ENCODE data around the gene WDFY1.

Gene WDFY1

DNA sequence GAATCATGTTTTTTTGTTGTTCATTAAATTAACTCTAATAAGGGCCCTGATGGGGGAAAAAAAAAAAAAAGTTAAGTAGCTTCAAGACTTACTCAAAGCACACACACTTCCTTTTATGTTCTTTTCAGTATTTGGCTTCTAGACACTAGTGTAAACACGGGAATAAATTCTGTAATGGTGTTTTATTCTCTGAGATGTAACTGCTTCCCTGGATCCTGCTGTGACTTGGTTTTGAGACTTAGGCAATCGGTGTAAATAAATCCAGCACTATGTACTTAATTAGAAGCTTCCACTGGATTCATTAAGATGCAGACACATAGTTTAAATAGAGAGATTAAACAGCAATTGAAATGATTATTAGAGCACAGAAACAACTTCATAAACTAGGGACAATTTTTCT lies 81.6 kb downstream of the WDFY1 start:
- no peaks in the 10 kb centered on the region for H3K79me2 ChIP-seq
- no peak overlapping the region for H3K4me3 ChIP-seq (ENCODE audit: low read depth, low read length)
- no peaks in the 10 kb centered on the region for H3K36me3 ChIP-seq (ENCODE audit: control insufficient read depth, insufficient read depth, low read length)
- no peaks in the 10 kb centered on the region for H3K9me3 ChIP-seq (ENCODE audit: control insufficient read depth, low read length)
- H3K27ac ChIP-seq: no peak overlapping the region
- H2AFZ ChIP-seq: no peak overlapping the region
- H3K4me2 ChIP-seq (ENCODE audit: low read length): no peak overlapping the region
- no peaks in the 10 kb centered on the region for H3K27me3 ChIP-seq (ENCODE audit: control insufficient read depth, insufficient read depth, low read length)
- H3K4me1 ChIP-seq: no peaks in the 10 kb centered on the region
- TF ChIP-seq, protein P1, sequence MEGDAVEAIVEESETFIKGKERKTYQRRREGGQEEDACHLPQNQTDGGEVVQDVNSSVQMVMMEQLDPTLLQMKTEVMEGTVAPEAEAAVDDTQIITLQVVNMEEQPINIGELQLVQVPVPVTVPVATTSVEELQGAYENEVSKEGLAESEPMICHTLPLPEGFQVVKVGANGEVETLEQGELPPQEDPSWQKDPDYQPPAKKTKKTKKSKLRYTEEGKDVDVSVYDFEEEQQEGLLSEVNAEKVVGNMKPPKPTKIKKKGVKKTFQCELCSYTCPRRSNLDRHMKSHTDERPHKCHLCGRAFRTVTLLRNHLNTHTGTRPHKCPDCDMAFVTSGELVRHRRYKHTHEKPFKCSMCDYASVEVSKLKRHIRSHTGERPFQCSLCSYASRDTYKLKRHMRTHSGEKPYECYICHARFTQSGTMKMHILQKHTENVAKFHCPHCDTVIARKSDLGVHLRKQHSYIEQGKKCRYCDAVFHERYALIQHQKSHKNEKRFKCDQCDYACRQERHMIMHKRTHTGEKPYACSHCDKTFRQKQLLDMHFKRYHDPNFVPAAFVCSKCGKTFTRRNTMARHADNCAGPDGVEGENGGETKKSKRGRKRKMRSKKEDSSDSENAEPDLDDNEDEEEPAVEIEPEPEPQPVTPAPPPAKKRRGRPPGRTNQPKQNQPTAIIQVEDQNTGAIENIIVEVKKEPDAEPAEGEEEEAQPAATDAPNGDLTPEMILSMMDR (IDR thresholded peaks at IDR 0.05): no peak
- H3K9ac ChIP-seq: no peak overlapping the region

DNA sequence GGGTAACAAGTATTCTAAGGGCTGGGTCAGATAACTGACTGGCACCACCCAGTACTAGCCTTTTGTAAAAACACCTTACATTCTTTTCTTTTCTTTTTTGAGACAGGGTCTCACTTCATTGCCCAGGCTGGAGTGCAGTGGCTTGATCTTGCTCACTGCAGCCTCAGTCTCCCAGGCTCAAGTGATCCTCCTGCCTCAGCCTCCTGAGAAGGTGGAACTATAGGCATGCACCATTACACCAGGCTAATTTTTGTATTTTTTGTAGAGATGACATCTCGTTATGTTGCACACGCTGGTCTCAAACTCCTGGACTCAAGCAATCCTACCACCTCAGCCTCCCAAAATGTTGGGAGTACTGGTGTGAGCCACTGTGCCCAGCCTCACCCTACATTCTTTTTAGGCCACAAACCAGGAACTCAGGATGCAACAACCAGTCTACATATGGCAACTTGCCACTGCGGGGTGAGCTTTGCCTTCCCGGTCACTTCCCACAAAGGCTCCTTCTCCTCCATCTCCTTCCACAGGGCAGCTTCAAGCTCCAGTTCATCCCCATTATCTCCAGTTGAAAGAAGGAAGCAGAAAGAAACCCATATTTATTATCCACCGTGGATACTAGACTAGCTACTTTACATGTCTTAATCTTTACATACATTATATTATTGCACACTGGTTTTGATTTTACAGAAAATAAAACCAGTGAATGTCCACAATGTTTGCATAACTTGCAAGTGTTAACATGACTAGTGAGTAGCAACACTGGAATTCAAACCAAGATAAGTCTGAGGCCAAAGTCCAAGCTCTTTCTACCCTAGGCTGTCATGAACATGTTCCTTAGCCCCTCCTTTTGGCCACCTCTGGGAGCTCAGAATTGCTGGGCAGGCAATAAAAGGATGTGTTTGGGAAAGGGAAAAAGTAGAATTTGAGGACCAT lies 84.1 kb downstream of the WDFY1 start:
- Histone ChIP-seq H3K4me3 (ENCODE audit: low read depth, low read length) (no peak overlapping the region), H2AFZ (no peak overlapping the region), H3K9ac (no peak overlapping the region), H3K36me3 (ENCODE audit: control insufficient read depth, insufficient read depth, low read length) (no peaks in the 10 kb centered on the region), H3K27ac (no peak overlapping the region), H3K27me3 (ENCODE audit: control insufficient read depth, insufficient read depth, low read length) (no peaks in the 10 kb centered on the region), H3K4me2 (ENCODE audit: low read length) (no peak overlapping the region), H3K4me1 (no peaks in the 10 kb centered on the region), H3K9me3 (ENCODE audit: control insufficient read depth, low read length) (no peaks in the 10 kb centered on the region), H3K79me2 (no peaks in the 10 kb centered on the region)
- TF ChIP-seq, protein P1 (IDR thresholded peaks at IDR 0.05): no peak

DNA sequence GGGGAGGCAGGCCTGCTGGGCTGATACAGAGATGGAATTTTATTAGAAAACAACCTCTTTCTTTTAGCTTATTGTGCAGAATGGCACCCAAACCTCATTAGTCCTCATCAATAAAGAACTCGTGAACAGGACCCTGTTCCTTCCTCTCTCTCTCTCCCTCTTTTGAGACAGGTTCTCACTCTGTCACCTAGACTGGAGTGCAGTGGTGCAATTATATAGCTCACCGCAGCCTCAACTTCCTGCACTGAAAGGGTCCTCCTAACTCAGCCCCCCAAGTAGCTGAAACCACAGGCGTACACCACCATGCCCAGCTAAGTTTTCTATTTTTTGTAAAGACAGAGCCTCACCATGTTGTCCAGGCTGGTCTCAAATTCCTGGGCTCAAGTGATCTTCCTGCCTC lies 86.1 kb downstream of the WDFY1 start:
- Histone ChIP-seq H3K9ac (no peak overlapping the region), H3K4me2 (ENCODE audit: low read length) (no peak overlapping the region), H3K27me3 (ENCODE audit: control insufficient read depth, insufficient read depth, low read length) (no peaks in the 10 kb centered on the region), H3K79me2 (no peaks in the 10 kb centered on the region), H3K9me3 (ENCODE audit: control insufficient read depth, low read length) (no peaks in the 10 kb centered on the region), H3K4me3 (ENCODE audit: low read depth, low read length) (no peak overlapping the region), H2AFZ (no peak overlapping the region), H3K27ac (no peak overlapping the region), H3K4me1 (no peaks in the 10 kb centered on the region), H3K36me3 (ENCODE audit: control insufficient read depth, insufficient read depth, low read length) (no peaks in the 10 kb centered on the region)
- TF ChIP-seq, protein P1 (IDR thresholded peaks at IDR 0.05): no peak

DNA sequence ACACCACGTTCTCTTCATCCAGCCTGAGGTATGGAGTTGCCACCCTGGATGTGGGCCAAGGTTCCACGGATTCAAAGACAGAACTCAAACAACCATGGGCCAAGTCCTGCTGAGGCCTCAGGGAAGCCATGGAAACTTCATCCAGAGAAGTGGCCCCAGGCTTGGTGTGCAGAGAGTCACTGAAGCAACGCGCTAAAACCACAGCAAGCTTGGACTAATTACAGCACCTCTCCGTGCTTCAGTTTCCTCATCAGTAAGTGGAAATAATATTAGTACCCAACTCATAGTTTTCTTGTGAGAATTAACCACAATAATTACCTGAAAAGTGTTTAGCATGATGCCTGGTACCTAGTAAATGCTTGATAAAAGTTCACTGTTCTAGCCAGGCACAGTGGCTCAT lies 88.6 kb downstream of the WDFY1 start:
- TF ChIP-seq, protein P1 (IDR thresholded peaks at IDR 0.05): no peak
- no peaks in the 10 kb centered on the region for H3K9me3 ChIP-seq (ENCODE audit: control insufficient read depth, low read length)
- no peak overlapping the region for H2AFZ ChIP-seq

DNA sequence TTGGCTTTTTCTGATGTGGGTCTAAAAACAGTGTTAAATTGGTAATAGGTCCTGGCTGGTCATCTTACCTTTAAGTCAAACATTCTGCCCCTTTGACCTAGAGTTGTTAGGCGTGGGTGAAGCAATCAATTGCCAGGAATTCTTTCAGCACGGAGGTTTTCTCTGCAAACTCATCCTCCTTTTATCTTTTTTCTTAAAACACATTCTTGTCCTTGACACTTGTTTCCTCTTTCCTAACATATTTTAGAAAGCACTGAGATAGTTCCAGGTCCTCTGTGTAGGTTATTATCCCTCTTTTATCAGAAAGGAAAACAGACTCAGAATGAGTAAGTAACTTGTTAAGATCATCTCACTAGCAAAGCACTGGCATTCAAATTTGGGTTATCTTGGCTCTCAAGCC lies 89.1 kb downstream of the WDFY1 start:
- Histone ChIP-seq H3K36me3 (ENCODE audit: control insufficient read depth, insufficient read depth, low read length) (no peaks in the 10 kb centered on the region), H3K9ac (no peak overlapping the region), H3K4me1 (no peaks in the 10 kb centered on the region)

More for the DNA sequence above, 88.6 kb downstream of the WDFY1 start:
- H3K4me2 ChIP-seq (ENCODE audit: low read length): no peak overlapping the region
- H3K79me2 ChIP-seq: no peaks in the 10 kb centered on the region
- H3K27me3 ChIP-seq (ENCODE audit: control insufficient read depth, insufficient read depth, low read length): no peaks in the 10 kb centered on the region
- no peaks in the 10 kb centered on the region for H3K36me3 ChIP-seq (ENCODE audit: control insufficient read depth, insufficient read depth, low read length)
- H3K9ac ChIP-seq: no peak overlapping the region
- H3K4me3 ChIP-seq (ENCODE audit: low read depth, low read length): no peak overlapping the region
- no peaks in the 10 kb centered on the region for H3K4me1 ChIP-seq
- H3K27ac ChIP-seq: no peak overlapping the region

More for the DNA sequence above, 89.1 kb downstream of the WDFY1 start:
- Histone ChIP-seq H3K27me3 (ENCODE audit: control insufficient read depth, insufficient read depth, low read length) (no peaks in the 10 kb centered on the region), H3K4me2 (ENCODE audit: low read length) (no peak overlapping the region), H3K27ac (no peak overlapping the region), H2AFZ (no peak overlapping the region), H3K9me3 (ENCODE audit: control insufficient read depth, low read length) (no peaks in the 10 kb centered on the region), H3K4me3 (ENCODE audit: low read depth, low read length) (no peak overlapping the region), H3K79me2 (no peaks in the 10 kb centered on the region)
- TF ChIP-seq, protein P1 (IDR thresholded peaks at IDR 0.05): no peak

All from parathyroid adenoma (tissue), 2 donors.